Stimulated activated CD8-positive, alpha-beta memory T cell treated with anti-CD3 and anti-CD28 coated beads, Interleukin-4, amount 100 ng/mL, for 24 hours (primary cell): ENCODE data around the gene RBBP8NL.

Source experiments
- DNase-seq: peaks from one replicate; pipeline ENCODE4 v3.0.0-alpha.2; 2020; ENCODE audit warnings: low read depth

RBBP8NL gene

GRCh38 chr20:62462976-62463592, 35.7 kb upstream of the RBBP8NL start:
- no peak for DNase-seq

- DNase-seq = no peak
These were observed 34.5 kb upstream of the RBBP8NL start for GRCh38 chr20:62461834-62462233.

- DNase-seq = no peak
These were observed 33.8 kb upstream of the RBBP8NL start for GRCh38 chr20:62461157-62461556.

DNA sequence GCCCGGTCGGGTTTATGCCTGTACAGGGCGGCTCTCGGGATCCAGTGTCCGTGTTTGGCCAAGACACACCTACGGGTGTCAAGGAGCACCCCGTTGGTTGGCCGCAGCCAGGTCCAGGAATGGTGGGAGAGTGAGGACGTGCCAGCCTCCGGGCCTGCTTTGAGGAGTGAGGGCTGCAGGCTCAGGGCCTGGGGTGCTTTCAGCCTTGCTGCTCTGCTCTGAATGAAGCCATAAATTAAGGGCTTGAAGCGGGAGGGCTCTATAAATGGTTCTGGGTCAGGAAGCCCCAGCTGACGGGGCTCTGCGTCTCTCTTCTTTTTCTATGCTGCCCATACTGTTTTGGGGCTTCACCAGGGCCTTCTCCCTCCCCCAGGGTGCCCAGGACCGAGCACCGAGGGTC, 33.3 kb upstream of the RBBP8NL start:
- no peak for DNase-seq

DNA sequence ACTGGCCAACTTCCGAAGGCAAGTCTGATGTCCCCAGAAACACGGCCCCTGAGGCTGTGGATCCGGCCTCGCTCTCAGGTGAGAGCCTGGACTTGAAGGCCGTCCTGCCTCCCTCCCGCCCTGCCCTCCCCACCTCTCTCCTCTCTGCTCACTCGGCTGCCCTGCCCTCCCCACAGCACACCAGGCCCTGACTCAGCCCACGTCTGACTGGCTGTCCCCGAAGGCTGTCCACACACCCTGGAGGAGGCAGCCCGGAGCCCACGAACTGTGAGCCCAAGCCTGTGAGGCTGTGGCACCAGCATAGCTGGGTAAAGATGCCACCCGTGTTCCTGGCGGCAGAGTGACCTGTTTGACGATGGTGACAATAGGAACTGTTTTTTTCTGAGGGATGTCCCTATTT, 32.1 kb upstream of the RBBP8NL start:
- no peak for DNase-seq

DNA sequence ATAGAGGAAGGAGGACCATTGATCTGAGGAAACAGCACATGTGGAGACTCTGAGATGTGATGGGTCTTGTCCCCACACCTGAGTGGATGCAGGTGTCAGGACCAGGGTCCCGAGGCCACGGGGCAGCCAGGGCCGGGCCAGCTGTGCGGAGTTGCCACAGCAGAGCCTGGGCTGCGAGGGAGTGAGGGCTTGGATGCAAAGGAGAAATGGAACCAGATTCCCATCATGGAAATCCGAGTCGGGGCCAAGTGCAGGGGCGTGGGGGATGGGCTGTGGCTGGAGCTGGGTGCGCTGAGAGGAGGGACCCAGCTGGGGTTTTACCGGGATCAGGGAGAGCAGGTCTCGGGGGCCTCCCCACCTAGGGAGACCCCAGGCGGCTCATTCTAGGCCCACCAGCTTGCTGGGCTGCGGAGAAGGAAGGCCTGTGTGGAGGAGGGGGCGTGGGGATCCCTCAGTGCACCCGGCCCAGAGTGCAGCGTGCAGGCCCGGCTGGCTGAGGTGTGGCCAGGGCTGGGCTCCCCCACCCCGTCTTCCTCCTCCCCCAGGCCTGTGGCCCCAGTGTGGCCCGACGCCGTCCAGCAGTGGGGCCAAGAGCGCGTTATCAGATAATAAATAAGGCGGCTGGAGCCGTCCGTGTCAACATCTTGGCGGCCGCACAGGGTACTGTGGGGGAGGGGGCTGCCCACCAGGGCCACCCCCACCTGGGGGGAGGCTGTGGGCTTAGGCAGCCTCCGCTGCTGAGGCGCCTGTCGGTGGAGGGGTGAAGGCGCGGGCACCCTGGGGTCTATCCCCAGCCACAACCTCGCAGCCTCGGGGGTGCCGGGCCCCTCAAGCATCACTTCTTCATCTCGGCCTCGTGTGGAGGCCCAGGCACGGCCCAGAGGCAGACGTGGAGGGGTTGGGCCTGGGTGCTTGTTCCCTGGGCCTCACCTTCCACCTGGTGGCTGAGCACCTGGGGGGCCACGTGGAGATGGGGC, 31.2 kb upstream of the RBBP8NL start:
- no peak for DNase-seq

- no peak for DNase-seq
These were observed 30.5 kb upstream of the RBBP8NL start for GRCh38 chr20:62457831-62458230.

DNA sequence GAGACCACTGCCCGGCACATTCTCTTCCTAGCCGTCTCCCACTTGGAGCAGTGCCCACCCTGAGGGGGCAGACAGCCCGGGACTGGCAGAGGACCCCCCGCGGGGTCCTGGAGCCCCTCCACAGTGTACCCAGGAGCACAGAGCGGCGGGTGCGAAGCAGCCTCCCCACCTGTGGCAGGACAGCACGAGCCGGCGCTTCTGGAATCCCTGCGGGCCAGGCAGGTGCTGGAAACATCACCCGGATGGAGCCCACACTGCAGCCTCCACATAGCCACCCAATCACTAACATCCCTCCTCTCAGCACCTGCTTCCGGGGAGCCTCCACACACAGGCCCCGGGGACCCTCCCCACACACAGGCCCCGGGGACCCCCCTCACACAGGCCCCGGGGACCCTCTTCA, 29.8 kb upstream of the RBBP8NL start:
- DNase-seq = no peak

GRCh38 chr20:62455929-62456328, 28.6 kb upstream of the RBBP8NL start:
- no peak for DNase-seq

GRCh38 chr20:62454904-62455636, 27.7 kb upstream of the RBBP8NL start:
- no peak for DNase-seq

DNA sequence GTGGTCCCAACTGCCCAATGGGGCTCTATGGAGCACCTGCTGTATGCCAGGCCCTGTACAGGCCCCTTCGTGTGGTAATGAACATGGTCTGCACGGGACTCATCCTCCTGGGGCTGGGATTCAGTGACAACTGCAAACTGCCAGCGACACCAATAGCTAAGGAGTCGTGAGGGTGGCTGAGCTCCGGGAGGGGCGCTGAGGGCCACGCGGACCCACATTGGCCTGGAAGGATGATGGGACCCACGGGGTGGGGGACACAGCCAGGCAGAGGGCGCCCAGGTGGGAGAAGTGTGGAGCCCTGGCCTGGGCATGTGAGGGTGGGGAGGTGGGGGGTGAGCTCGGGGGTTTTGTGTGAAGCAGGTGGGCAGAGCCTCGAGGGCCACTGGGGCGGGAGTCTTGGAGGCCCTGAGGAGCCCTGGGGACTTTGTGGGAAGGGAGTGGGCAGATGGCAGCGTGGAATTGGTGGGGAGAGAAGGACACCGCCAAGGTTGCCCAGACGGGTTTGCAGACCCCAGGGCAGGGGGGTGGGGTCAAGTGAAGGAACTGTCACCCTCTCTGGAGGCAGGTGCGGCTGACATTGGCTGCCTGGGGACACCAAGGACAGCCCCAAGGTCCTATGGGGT, 26.0 kb upstream of the RBBP8NL start:
- no peak for DNase-seq

DNA sequence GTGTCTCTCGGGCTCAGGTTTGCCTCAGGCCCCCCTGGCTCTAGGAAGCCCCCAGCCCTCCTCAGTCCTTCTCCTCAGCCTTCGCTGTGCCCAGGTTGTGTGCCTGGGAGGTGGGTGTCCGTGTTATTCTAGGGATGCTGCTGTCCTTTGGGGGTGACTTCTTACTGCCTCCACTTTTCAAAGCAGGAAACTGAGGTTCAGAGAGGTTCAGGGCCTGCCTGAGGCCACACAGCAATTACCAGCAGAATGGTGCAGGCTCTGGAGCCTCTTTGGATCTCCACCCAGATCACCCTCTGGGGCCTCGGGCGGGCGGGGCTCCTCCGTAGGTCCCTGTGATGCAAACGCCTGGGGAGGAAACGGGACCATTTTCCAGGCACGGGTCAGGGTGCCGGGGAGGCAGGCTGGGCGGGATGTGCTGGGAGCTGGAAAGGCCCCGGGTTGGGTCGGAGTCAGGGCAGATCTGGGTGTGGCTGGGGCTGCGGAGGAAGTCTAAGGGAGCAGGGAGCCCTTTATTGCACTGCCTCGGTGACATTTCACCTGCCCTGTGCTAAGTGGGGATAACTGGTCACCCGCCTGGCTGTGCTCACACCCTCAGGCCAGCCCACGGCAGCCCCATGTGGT, 25.2 kb upstream of the RBBP8NL start:
- DNase-seq = no peak

DNA sequence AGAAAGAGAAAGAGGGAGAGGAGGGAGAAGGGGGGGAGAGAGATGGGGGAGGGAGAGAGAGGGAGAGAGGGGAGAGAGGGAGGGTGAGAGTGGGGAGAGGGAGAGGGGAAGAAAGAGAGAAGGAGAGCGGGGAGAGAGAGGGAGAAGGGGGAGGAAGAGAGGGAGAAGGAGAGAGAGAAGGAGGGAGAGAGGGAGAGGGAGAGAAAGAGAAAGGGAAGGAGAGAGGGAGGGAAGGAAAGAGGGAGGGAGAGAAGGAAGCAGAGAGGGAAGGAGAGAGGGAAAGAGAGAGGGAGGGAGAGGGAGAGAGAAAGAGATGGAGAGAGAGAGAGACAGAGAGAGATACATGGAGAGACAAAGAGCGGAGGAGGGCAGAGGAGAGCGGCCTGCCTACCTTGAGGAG, 24.6 kb upstream of the RBBP8NL start:
- DNase-seq = no peak

DNA sequence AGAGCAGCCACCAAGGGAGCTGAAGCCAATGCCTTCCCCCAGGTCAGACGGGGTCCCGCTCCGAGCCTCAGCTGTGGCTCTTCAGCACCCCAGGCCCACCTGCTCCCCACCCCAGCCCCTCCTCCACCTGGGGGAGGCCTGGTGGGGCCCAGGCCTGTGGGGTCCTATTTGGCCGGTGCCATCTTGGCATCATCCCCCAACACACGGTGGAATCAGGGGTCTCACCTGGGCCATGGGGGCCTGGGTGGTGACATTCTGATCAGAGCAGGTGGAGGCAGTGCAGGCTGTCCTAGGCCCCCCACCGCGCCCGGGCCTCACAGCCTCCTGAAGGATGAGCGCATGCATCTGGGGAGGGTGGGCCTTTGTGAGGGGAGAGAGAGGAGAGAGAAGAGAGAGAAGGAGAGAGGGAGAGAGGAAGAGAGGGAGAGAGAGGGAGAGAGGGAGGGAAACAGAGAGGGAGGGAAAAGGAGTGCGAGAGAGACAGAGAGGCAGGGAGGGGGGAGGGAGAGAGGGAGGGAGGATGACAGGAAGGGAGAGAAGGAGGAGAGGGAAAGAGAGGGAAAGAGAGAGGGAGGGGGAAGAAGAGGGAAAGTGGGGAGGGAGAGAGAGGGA, 23.9 kb upstream of the RBBP8NL start:
- no peak for DNase-seq

GRCh38 chr20:62449951-62450691, 22.8 kb upstream of the RBBP8NL start:
- no peak for DNase-seq

DNA sequence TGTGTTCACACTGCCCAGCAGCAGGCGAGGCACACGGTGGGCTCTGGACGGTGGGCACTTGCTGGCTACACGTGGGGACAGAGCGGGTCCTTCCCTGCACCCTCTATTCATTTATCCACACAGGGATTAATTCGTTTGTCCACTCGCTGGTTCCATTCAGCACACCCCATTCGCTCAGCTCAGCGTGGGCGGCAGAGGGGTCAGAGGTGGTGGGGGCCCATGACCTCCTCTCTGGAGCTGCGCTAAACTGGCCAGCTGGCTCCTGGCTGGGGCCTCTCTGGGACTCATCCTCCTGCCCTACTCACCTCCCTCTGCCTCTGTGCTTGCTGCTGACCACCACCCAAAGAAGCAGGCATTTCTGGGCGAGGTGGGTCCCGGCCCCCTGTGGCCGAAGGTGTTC, 21.4 kb upstream of the RBBP8NL start:
- DNase-seq = no peak

DNA sequence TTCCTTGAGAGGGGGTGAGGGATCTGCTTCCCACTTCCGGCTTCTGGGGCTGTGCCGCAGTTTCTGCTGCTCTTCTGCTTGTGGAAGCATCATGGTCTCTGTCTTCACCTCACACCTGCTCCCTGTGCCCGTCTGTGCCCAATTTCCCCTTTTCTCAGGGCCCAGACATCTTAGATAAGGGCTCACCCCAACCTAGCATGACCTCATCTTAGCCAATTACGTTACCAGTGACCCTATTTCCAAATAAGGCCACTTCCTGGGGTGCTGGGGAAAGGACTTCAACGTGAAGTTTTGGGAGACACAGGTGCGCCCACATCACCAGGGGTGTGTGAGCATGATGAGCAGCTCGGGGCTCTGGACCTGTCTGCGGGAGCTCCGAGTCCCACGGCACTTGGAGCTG, 20.7 kb upstream of the RBBP8NL start:
- no peak for DNase-seq

DNA sequence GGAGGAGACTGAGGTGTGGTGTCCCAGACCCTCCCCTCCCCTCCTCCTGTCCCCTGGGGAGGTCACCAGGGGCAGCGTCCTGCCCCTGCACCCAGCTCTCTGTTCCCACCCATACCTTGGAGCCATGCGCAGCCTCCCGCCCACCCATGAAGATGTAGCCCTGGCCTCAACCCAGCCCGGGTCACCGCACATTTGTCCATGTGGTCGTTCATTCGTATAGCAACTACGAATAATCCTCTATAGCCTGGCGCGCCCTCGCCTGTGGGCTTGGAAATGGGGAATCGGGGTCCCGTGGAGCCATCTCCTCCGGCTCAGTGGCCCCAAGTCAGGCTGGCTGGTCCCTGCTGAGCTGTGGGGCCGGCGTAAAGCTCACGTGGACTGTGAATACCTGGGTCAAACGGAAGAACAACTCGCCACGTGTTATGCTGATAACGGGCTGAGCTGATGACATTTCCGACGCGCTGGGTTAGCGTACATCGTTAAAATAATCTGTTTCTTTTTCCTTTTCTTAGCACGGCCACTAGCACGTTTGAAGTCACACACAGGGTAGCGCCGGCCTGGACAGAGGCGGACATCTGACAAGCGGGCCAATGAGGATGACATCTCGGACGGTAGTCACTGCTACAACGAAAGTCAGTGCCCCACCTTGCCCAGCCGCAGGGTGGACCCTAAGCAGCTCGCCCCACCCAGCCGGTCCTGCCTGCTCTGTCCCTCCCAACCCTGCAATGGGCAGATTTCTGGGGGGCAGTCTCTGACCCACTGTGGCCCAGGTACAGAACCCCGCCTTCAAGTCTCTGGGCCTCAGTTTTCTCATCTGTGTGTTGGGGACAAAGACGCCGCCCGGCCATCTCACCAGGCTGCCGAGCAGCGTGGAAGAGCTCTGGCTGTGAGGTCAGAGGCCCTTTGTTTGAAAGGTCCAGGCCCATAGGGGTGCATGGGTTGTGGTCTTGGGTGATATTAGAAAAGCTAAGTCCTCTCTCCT, 19.8 kb upstream of the RBBP8NL start:
- DNase-seq = no peak

GRCh38 chr20:62446481-62446880, 19.1 kb upstream of the RBBP8NL start:
- no peak for DNase-seq
